GM19468 (cell line): ENCODE results near the gene SPIN2A.
"Not testable (repeated sequence)": the region's sequence is repeated elsewhere in the genome, so short reads cannot be mapped to it uniquely, and the experiment has no call there.

ENCODE experiments used
- ATAC-seq: cut with Tn5 transposase; IDR thresholded peaks from one replicate; pipeline ENCODE4 v1.9.1; 2021; ENCODE audit warnings: mild to moderate bottlenecking, moderate library complexity, moderate number of reproducible peaks; ENCODE audit not compliant: unreplicated experiment; ENCODE audit errors: extremely low read depth

SPIN2A gene

GRCh38 chrX:57103489-57103888 is 33.7 kb downstream of the SPIN2A start:
- no peak for ATAC-seq

GRCh38 chrX:57102918-57103317 is 34.3 kb downstream of the SPIN2A start:
- ATAC-seq, result not testable (repeated sequence)
